Brain microvascular endothelial cell (primary cell): ENCODE results near the gene SLC22A15.
A peak's percentile ranks its signal among the peaks of the same experiment; 100 is the strongest.

Source experiments
- DNase-seq: peaks from one replicate; pipeline ENCODE4 v3.0.0-alpha.2; 2020
- H3K27ac ChIP-seq: fragments of 250-450 bp; sonication (Bioruptor Pico); 2 replicates; pipeline ENCODE4 v1.5.1; 2020; ENCODE audit warnings: mild to moderate bottlenecking, moderate library complexity
- H3K27me3 ChIP-seq: fragments of 250-450 bp; sonication (Bioruptor Pico); replicated peaks from 2 replicates; pipeline ENCODE4 v1.5.1; 2020; ENCODE audit warnings: mild to moderate bottlenecking
- H3K36me3 ChIP-seq: fragments of 250-450 bp; sonication (Bioruptor Pico); replicated peaks from 2 replicates; pipeline ENCODE4 v1.5.1; 2020; ENCODE audit warnings: mild to moderate bottlenecking
- H3K4me3 ChIP-seq: 2 replicates; pipeline ENCODE4 v1.5.1; 2011; ENCODE audit warnings: low read depth, mild to moderate bottlenecking, control low read depth, low read length, moderate library complexity
- CTCF ChIP-seq: IDR thresholded peaks from 2 replicates; pipeline ENCODE4 v1.5.1; 2011; ENCODE audit warnings: low read depth, mild to moderate bottlenecking, moderate library complexity, low read length, control low read depth, inconsistent platforms; ENCODE audit errors: missing control alignments
- in situ Hi-C: cut with HindIII; loops from 2 replicates; pipeline ENCODE4 v1.10.0; 2017; ENCODE audit warnings: low sequenced_read_pairs, low pct_ligation_motif_present

Gene SLC22A15

GRCh38 chr1:116110567-116111523 is 134.5 kb downstream of the SLC22A15 start, which contains the start of gene MAB21L3:
MAB21L3 (plus strand) TSS chr1:116111399; CDS start chr1:116112616, 1,217 bp downstream.
- Histone ChIP-seq H3K27ac (no peak within 1 kb of the TSS), H3K36me3 (no peaks in the 10 kb centered on the region), H3K4me3 (no peak within 1 kb of the TSS), H3K27me3 (no peaks in the 10 kb centered on the region)
- TF ChIP-seq CTCF: no peak
- no peak for DNase-seq
- in situ Hi-C loops: no loop called here

GRCh38 chr1:116111524-116112021 is 135.3 kb downstream of the SLC22A15 start:
- Histone ChIP-seq H3K27me3 (no peaks in the 10 kb centered on the region), H3K27ac (no peak overlapping the region), H3K36me3 (no peaks in the 10 kb centered on the region), H3K4me3 (no peak overlapping the region)
- TF ChIP-seq CTCF: no peak
- DNase-seq: no peak
- in situ Hi-C loops: no loop called here

GRCh38 chr1:116112388-116113140 is 136.3 kb downstream of the SLC22A15 start:
- Histone ChIP-seq H3K36me3 (no peaks in the 10 kb centered on the region), H3K4me3 (no peak overlapping the region), H3K27me3 (no peaks in the 10 kb centered on the region), H3K27ac (no peak overlapping the region)
- in situ Hi-C loops: no loop called here
- TF ChIP-seq CTCF: no peak
- no peak for DNase-seq

- in situ Hi-C loops: no loop called here
- TF ChIP-seq CTCF: no peak
- no peak overlapping the region for H3K27ac ChIP-seq
Measured at GRCh38 chr1:116113615-116114014, 137.3 kb downstream of the SLC22A15 start.

GRCh38 chr1:116115476-116116439 is 139.4 kb downstream of the SLC22A15 start:
- no peaks in the 10 kb centered on the region for H3K36me3 ChIP-seq
- TF ChIP-seq CTCF: no peak
- no peak overlapping the region for H3K27ac ChIP-seq
- no peak overlapping the region for H3K4me3 ChIP-seq
- no peaks in the 10 kb centered on the region for H3K27me3 ChIP-seq
- peak; percentile 83 for DNase-seq
- in situ Hi-C loops: no loop called here

More at GRCh38 chr1:116113615-116114014, 137.3 kb downstream of the SLC22A15 start:
- Histone ChIP-seq H3K4me3 (no peak overlapping the region), H3K36me3 (no peaks in the 10 kb centered on the region), H3K27me3 (no peaks in the 10 kb centered on the region)
- no peak for DNase-seq
